ENCODE data around the gene MAGEB18.

Gene MAGEB18

GRCh38 chrX:26138274-26138673 is at the start of gene MAGEB18:
Gene MAGEB18 (plus strand): TSS chrX:26138343. CDS start chrX:26138986, 643 bp downstream.
- TF ChIP-seq CTCF (IDR thresholded peaks at IDR 0.05; ENCODE audit: borderline replicate concordance, insufficient read depth, low read depth, low read length): no peak
- H3K4me3 ChIP-seq (ENCODE audit: low read depth, low read length): no peak within 1 kb of the TSS

- TF ChIP-seq CTCF (IDR thresholded peaks at IDR 0.05; ENCODE audit: borderline replicate concordance, insufficient read depth, low read depth, low read length): no peak
- no peak overlapping the region for H3K4me3 ChIP-seq (ENCODE audit: low read depth, low read length)
Measured at GRCh38 chrX:26100421-26100920, 37.7 kb upstream of the MAGEB18 start.

- no peak for TF ChIP-seq CTCF (IDR thresholded peaks at IDR 0.05; ENCODE audit: borderline replicate concordance, insufficient read depth, low read depth, low read length)
- H3K4me3 ChIP-seq (ENCODE audit: low read depth, low read length): no peak overlapping the region
Measured at GRCh38 chrX:26109142-26109541, 29.0 kb upstream of the MAGEB18 start.

DNA sequence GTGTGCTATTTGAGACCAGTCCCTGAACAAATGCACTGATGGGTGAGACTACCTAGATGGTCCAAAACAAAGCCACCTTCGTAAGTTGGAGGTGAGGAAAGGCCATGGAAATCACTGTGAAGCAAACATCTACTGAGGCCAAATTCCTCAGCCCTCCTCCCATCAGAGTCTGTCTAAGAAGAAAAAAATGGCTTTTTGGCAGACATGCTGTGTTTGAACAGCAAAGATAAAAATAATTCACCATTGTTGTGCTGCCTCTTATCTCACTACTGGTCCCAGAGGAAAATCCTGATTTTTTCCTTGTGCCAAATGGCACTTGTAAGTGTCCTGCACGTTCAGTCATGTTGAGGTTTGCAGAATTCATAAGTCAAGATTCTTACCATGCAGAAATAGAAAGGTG is 7.9 kb downstream of the MAGEB18 start:
- TF ChIP-seq CTCF (IDR thresholded peaks at IDR 0.05; ENCODE audit: borderline replicate concordance, insufficient read depth, low read depth, low read length): no peak

DNA sequence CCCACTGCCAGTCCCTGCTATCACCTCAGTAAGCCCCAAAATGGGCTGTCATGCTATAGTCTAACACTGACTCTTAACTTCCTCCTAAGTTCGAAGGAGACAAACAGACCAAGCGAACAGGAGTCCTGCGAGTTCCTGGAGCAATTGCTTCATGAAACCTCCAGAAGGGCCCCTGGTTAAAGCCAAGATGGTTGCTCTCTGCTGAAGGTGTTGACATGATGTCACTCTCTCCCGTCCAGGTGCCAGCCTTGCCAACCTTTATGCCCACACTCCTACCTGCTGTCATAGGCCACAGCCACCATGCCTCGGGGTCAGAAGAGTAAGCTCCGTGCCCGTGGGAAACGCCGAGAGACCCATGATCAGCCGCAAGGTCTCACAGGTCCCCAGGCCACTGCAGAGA is 22.2 kb downstream of the MAGEB18 start, which contains the start of gene MAGEB6B:
Gene MAGEB6B, plus strand, starts transcription at position 301 of the 400 bp plus-strand sequence. Its CDS starts 0 bp downstream, at position 301.
- no peak for TF ChIP-seq CTCF (IDR thresholded peaks at IDR 0.05; ENCODE audit: borderline replicate concordance, insufficient read depth, low read depth, low read length)
- no peak within 1 kb of the TSS for H3K4me3 ChIP-seq (ENCODE audit: low read depth, low read length)

More for the DNA sequence above, 7.9 kb downstream of the MAGEB18 start:
- H3K4me3 ChIP-seq (ENCODE audit: low read depth, low read length): no peak overlapping the region

Data from GM12875 (cell line).